ENCODE measurements around the gene BOLA3.

BOLA3 gene

GRCh38 chr2:74138600-74139323, 8.9 kb downstream of the BOLA3 start:
- no peaks in the 10 kb centered on the region for H3K27me3 ChIP-seq (ENCODE audit: control insufficient read depth in 3 of 3, insufficient read depth in 3 of 3, low read depth in 1 of 3, low read length in 3 of 3)
- no CpG with 5 or more reads among the region's 19 CpGs for WGBS, 2 donors (ENCODE audit: extremely low coverage in 2 of 2, insufficient read length in 2 of 2, insufficient replicate concordance in 1 of 2)
- no peak overlapping the region for H2BK120ac ChIP-seq (ENCODE audit: low read depth, low read length)

GRCh38 chr2:74137651-74138599, 9.8 kb downstream of the BOLA3 start:
- no peak for DNase-seq (ENCODE audit: low spot score)
- H4K8ac ChIP-seq (ENCODE audit: low read depth, low read length), result no peak overlapping the region
- no peak overlapping the region for H3K14ac ChIP-seq (ENCODE audit: low read length)
- H4K91ac ChIP-seq (ENCODE audit: low read depth, low read length, poor library complexity), result no peak overlapping the region
- no peak overlapping the region for H3K18ac ChIP-seq (ENCODE audit: low read length)
- no peak overlapping the region for H2AK5ac ChIP-seq (ENCODE audit: low read depth, low read length)
- H3K4ac ChIP-seq (ENCODE audit: low read length), result no peak overlapping the region
- no peak overlapping the region for H3K27ac ChIP-seq (replicated peaks; ENCODE audit: low read length)
- H2BK12ac ChIP-seq (ENCODE audit: low read length), result no peak overlapping the region
- H3K36me3 ChIP-seq (replicated peaks in 1 of 2; ENCODE audit: control insufficient read depth in 2 of 2, insufficient read depth in 2 of 2, low read length in 2 of 2), result peaks cover 14 to 62% of the 10 kb centered on the region in 2 donors
- no peaks in the 10 kb centered on the region for H3K27me3 ChIP-seq (ENCODE audit: control insufficient read depth in 3 of 3, insufficient read depth in 3 of 3, low read depth in 1 of 3, low read length in 3 of 3)
- no peaks in the 10 kb centered on the region for H3K9me3 ChIP-seq (replicated peaks in 1 of 2; ENCODE audit: control insufficient read depth in 2 of 2, insufficient read depth in 1 of 2, low read depth in 1 of 2, low read length in 2 of 2)
- H3K23ac ChIP-seq (ENCODE audit: low read depth, low read length, poor library complexity), result peak overlapping the region; percentile 6
- H2AFZ ChIP-seq (ENCODE audit: low read length), result no peak overlapping the region
- H2BK15ac ChIP-seq (ENCODE audit: low read length), result no peak overlapping the region
- H2BK5ac ChIP-seq (ENCODE audit: low read length), result no peak overlapping the region
- no peak overlapping the region for H3K4me2 ChIP-seq (ENCODE audit: insufficient read depth, low read length, poor library complexity, severe bottlenecking)
- no peak overlapping the region for H2BK120ac ChIP-seq (ENCODE audit: low read depth, low read length)
- no peak overlapping the region for H3K4me3 ChIP-seq (ENCODE audit: low read length in 2 of 2)
- peaks cover 7% of the 10 kb centered on the region for H3K79me1 ChIP-seq (ENCODE audit: low read depth, low read length)
- WGBS, 2 donors (ENCODE audit: extremely low coverage in 2 of 2, insufficient read length in 2 of 2, insufficient replicate concordance in 1 of 2), result no CpG with 5 or more reads among the region's 11 CpGs
- H3K9ac ChIP-seq (ENCODE audit: low read depth, low read length, poor library complexity), result peak overlapping the region; percentile 47
- no peaks in the 10 kb centered on the region for H3K4me1 ChIP-seq (ENCODE audit: control insufficient read depth in 2 of 2, insufficient read depth in 1 of 2, low read depth in 1 of 2, low read length in 2 of 2)

More at GRCh38 chr2:74138600-74139323, 8.9 kb downstream of the BOLA3 start:
- Histone ChIP-seq H2BK5ac (ENCODE audit: low read length) (no peak overlapping the region), H3K4me2 (ENCODE audit: insufficient read depth, low read length, poor library complexity, severe bottlenecking) (no peak overlapping the region), H3K27ac (replicated peaks; ENCODE audit: low read length) (no peak overlapping the region), H4K91ac (ENCODE audit: low read depth, low read length, poor library complexity) (no peak overlapping the region), H2AK5ac (ENCODE audit: low read depth, low read length) (no peak overlapping the region), H2AFZ (ENCODE audit: low read length) (no peak overlapping the region), H3K9ac (ENCODE audit: low read depth, low read length, poor library complexity) (peak overlapping the region; percentile 47), H3K14ac (ENCODE audit: low read length) (no peak overlapping the region), H3K9me3 (replicated peaks in 1 of 2; ENCODE audit: control insufficient read depth in 2 of 2, insufficient read depth in 1 of 2, low read depth in 1 of 2, low read length in 2 of 2) (no peaks in the 10 kb centered on the region), H3K4me1 (ENCODE audit: control insufficient read depth in 2 of 2, insufficient read depth in 1 of 2, low read depth in 1 of 2, low read length in 2 of 2) (no peaks in the 10 kb centered on the region), H3K23ac (ENCODE audit: low read depth, low read length, poor library complexity) (peak overlapping the region; percentile 6), H3K18ac (ENCODE audit: low read length) (no peak overlapping the region), H3K36me3 (replicated peaks in 1 of 2; ENCODE audit: control insufficient read depth in 2 of 2, insufficient read depth in 2 of 2, low read length in 2 of 2) (peaks cover 13 to 56% of the 10 kb centered on the region in 2 donors), H3K4ac (ENCODE audit: low read length) (no peak overlapping the region), H3K4me3 (ENCODE audit: low read length in 2 of 2) (no peak overlapping the region), H4K8ac (ENCODE audit: low read depth, low read length) (no peak overlapping the region), H2BK12ac (ENCODE audit: low read length) (peak overlapping the region; percentile 63), H3K79me1 (ENCODE audit: low read depth, low read length) (peaks cover 7% of the 10 kb centered on the region), H2BK15ac (ENCODE audit: low read length) (no peak overlapping the region)
- DNase-seq (ENCODE audit: low spot score), result no peak

- WGBS, 2 donors (ENCODE audit: extremely low coverage in 2 of 2, insufficient read length in 2 of 2, insufficient replicate concordance in 1 of 2), result no CpG with 5 or more reads among the region's 5 CpGs
- Histone ChIP-seq H2BK15ac (ENCODE audit: low read length) (no peak overlapping the region), H3K18ac (ENCODE audit: low read length) (no peak overlapping the region), H4K91ac (ENCODE audit: low read depth, low read length, poor library complexity) (no peak overlapping the region), H3K14ac (ENCODE audit: low read length) (no peak overlapping the region), H2BK12ac (ENCODE audit: low read length) (no peak overlapping the region), H3K27ac (replicated peaks; ENCODE audit: low read length) (no peak overlapping the region), H3K4me1 (ENCODE audit: control insufficient read depth in 2 of 2, insufficient read depth in 1 of 2, low read depth in 1 of 2, low read length in 2 of 2) (no peaks in the 10 kb centered on the region), H3K27me3 (ENCODE audit: control insufficient read depth in 3 of 3, insufficient read depth in 3 of 3, low read depth in 1 of 3, low read length in 3 of 3) (no peaks in the 10 kb centered on the region), H3K4me3 (ENCODE audit: low read length in 2 of 2) (no peak overlapping the region), H3K4ac (ENCODE audit: low read length) (no peak overlapping the region), H3K4me2 (ENCODE audit: insufficient read depth, low read length, poor library complexity, severe bottlenecking) (no peak overlapping the region), H2BK5ac (ENCODE audit: low read length) (no peak overlapping the region), H3K9me3 (replicated peaks in 1 of 2; ENCODE audit: control insufficient read depth in 2 of 2, insufficient read depth in 1 of 2, low read depth in 1 of 2, low read length in 2 of 2) (no peaks in the 10 kb centered on the region), H2AFZ (ENCODE audit: low read length) (no peak overlapping the region), H2BK120ac (ENCODE audit: low read depth, low read length) (no peak overlapping the region), H3K79me1 (ENCODE audit: low read depth, low read length) (no peaks in the 10 kb centered on the region), H4K8ac (ENCODE audit: low read depth, low read length) (no peak overlapping the region), H3K23ac (ENCODE audit: low read depth, low read length, poor library complexity) (no peak overlapping the region), H2AK5ac (ENCODE audit: low read depth, low read length) (no peak overlapping the region), H3K9ac (ENCODE audit: low read depth, low read length, poor library complexity) (no peak overlapping the region), H3K36me3 (replicated peaks in 1 of 2; ENCODE audit: control insufficient read depth in 2 of 2, insufficient read depth in 2 of 2, low read length in 2 of 2) (peaks cover 4 to 28% of the 10 kb centered on the region in 2 donors)
- DNase-seq (ENCODE audit: low spot score), result no peak
These were observed 15.8 kb downstream of the BOLA3 start for GRCh38 chr2:74131901-74132300.

Data from neuronal stem cell (in vitro differentiated cells).